NCI-H146 (cell line): ENCODE data around the gene IRF9.
"Not testable (repeated sequence)": the region's sequence is repeated elsewhere in the genome, so short reads cannot be mapped to it uniquely, and the experiment has no call there.

Source experiments
- DNase-seq: peaks from one replicate; lab custom pipeline; 2025; lab: John Stamatoyannopoulos, UW

IRF9 gene

DNA sequence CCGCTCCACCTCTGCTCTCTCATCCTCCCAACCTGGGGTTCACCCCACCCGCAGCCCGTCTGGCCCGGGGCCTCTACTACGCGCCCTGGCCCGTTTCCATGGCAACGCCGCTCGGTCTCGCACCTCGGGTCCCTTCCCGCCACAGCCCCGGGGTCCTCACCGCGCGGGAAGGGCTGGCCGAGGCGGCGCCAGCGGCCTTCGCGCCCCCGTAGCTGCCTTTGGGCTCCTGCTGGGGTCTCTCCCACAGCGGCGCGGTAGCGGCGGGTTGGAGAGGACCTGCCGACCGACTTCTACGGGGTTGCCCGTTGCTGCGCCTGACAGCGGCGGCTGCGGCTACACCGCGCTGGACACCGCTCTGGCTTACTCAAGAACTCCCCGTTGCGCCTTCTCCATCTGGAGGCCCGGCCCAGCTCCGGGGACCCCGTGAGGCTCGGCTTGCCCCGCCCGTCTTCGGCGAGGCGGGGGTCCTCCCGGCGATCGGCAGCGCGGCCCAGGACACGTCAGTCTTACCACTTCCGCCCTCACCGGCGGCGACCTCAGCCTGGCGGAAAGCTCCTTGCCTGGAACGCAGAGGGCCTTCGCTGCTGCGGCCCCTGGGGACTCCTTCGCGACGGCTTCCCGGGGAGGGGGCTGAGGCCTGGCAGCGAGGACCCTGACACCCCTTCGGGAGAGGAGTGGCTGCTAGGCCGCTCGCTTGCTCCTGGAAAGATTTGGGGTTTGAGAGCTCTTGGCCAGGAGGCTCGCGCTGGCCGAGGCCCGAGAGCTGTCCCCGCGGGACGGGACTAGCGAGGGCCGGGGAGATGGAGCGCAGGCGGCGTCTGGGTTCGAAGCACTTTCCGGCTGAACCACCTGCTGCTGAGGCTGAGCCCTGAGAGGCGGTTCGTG lies 34.4 kb downstream of the IRF9 start, which contains the start of gene TM9SF1:
TSS of gene TM9SF1 (minus strand) at position 256 of the 885 bp plus-strand sequence. CDS start 422 bp downstream, outside the sequence.
- DNase-seq, result peak; percentile 89

DNA sequence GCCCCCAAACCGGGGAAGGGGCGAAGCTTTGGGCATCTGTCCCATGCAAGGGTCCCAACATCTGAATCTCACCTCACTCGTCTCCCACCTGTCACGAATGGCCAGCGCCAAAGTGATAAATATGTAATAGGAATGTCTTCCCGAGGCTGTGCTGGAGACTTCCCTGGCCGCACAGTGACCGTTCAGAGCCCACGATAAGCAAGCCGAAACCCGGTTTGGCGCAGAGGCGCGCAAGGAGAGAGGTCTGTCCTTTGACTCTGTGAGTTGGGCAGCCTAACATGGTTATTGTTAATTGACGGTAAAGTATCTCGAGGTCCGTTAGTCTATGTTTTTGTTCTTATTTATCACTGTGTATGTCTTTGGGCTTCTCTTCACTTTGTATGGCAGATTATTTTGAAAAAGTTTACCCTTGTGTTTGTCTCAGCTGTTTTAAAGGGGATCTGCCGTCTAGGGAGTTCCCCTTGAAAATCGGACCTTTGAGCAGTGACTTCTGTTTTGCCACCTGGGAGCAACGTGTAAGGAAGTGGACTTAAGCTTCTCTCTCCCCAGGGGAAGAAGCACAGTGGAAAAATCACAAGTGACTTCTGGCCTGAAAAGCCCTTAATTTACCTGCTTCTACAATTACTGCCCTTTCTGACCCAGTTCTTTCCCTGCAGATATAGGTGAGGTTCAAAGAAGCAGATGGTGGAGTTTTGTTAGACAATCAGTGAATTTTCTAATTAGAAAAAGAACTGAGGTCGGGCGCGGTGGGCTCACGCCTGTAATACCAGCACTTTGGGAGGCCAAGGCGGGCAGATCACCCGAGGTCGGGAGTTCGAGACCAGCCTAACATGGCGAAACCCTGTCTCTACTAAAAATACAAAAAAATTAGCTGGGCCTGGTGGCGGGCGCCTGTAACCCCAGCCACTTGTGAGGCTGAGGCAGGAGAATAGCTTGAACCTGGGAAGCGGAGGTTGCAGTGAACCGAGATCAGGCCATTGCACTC lies 35.3 kb downstream of the IRF9 start:
- peak; percentile 39 for DNase-seq

DNA sequence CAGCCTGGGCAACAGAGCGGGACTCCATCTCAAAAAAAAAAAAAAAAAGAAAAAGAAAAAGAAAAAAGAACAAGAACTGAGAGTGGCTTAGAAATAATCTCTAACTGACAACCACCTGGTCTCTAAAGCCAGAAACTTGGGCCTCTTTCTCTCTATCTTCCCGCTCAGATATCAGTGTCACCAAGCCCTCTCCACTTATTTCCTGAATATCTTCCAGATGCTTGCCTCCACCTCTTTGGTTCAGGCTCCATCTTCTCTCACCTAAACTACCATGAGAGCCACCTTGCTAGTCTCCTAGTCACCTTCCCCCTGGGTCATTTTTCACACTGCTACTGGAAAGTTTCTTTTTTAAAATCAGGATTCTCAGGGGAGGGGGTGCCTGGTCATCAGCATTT lies 36.0 kb downstream of the IRF9 start:
- DNase-seq, result no peak

DNA sequence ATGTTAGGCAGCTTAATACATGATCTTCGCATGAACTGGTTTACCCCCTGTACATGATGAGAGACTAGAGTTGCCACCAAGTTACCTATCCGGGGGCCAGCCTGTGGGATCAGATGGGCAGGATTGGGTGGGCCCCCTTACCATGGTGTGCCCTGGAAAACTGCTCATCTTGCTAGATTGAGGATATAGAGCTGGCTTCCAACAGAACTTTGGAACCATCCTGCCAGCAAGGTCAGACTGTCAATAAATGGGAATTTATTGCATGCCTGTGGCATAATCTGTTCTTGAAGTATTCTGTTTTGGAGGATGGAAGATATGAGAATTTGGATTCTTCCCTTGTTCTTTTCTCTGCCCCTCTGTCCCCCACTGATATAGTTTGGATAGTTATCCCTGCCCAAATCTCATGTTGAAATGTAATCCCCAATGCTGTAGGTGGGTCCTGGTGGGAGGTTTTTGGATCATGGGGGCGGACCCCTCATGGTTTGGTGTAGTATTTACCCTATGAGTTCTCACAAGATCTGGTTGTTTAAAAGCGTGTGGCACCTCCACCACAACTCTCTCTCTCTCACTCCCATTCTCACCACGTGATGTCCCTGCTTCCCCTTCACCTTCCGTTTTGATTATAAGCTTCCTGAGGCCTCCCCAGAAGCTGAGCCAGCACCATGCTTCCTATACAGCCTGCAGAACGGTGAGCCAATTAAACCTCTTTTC lies 37.9 kb downstream of the IRF9 start:
- no peak for DNase-seq

DNA sequence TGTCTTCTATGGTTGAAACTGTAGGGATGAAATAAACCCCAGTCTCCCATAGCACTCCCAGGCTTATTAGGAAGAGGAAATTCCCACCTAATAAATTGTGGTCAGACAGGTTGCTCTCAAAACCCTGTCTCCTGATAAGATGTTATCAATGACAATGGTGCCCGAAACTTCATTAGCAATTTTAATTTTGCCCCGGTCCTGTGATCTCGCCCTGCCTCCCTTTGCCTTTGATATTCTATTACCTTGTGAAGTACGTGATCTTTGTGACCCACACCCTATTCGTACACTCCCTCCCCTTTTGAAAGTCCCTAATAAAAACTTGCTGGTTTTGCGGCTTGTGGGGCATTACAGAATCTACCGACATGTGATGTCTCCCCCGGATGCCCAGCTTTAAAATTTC lies 41.5 kb downstream of the IRF9 start:
- DNase-seq, result not testable (repeated sequence)

DNA sequence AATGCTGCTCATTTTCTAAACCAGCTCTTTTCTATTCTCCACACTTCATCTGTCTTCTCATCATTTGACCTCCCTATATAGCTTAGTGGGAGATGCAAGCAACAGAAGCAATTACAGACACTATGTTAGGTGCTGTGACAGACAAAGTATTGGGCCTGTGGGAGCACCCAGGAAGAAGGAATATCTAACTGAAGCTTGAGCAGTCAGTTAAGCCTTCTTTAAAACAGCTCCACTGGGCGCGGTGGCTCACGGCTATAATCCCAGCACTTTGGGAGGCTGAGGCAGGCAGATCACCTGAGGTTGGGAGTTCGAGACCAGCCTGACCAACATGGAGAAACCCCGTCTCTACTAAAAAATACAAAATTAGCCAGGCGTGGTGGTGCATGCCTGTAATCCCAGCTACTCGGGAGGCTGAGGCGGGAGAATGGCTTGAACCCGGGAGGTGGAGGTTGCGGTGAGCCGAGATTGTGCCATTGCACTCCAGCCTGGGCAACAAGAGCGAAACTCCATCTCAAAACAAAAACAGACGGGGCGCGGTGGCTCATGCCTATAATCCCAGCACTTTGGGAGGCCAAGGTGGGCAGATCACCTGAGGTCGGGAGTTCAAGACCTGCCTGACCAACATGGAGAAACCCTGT lies 42.3 kb downstream of the IRF9 start:
- not testable (repeated sequence) for DNase-seq

DNA sequence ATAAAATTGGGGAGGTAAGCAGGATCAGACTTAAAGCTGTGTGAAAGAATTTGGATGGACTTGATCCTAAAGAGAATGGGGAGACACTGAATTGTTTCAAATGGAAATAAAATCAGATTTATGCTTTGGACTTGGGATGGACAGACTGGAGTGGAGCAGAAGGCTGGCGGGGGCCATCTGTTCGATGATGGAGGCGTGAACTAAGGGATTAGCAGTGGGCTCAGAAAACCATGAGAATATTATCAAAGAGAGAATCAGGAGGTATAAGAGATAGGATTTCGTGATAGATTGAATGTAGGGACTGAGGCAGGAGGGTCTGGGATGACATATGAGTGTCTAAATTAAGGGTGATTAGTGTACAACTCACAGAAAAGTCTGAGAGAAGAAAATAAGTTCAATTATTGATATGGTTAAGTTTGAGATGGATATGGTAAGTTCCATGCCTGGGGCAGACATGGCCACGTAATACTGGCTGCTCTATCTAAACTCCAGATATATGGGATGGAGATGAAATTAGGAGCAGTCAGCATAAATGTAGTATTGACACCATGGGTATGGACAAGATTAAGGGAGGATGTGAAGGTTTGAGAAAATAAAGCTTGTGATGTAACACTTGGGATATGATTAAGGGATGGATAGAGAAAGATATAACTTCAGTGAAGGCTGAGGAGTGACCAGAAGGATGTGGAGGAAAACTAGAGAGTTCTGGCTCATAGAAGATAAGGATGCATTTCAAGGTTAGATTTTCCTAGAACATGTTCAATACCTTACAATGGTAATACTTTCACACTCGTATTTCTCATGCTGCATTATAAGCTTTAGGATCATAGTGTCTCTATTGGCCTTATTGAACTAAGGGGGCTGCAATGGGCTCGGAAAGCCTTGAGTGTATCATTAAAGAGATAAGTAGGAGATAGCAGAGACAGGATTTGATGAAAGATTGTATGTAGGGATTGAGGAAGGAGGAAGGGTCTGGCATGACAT lies 43.4 kb downstream of the IRF9 start:
- DNase-seq, result no peak

DNA sequence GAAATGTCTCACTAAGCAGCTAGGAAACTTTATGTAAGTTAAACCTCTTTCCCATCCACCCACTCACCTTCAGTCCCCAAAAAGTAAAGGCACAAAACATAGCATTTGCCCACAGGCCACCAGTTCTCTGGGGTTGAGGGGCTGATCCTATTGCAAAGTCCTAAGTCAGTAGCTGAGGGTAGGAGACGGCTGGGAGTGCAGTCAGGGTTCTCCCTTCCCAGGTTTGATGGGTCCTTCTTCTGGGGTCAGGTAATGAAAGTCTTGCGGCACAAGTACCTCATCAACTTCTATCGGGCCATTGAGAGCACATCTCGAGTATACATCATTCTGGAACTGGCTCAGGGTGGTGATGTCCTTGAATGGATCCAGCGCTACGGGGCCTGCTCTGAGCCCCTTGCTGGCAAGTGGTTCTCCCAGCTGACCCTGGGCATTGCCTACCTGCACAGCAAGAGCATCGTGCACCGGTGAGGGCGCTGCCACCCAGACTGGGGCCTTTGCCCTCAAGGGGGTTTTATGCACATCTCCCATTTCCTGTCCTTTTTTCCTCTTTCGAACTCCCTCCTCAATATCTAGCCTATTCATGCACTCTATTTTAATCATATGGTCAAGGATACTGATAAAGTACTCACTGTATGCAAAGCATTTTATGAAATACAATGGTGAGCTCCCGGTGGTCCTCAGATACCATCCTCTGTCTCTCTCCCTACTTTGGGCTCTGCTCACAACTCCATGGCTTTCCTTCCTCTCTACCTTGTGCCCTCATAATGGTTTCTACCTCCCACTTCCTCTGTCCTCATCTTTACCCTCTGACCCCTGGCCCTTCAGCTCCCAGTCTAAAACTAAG lies 45.4 kb downstream of the IRF9 start:
- no peak for DNase-seq

DNA sequence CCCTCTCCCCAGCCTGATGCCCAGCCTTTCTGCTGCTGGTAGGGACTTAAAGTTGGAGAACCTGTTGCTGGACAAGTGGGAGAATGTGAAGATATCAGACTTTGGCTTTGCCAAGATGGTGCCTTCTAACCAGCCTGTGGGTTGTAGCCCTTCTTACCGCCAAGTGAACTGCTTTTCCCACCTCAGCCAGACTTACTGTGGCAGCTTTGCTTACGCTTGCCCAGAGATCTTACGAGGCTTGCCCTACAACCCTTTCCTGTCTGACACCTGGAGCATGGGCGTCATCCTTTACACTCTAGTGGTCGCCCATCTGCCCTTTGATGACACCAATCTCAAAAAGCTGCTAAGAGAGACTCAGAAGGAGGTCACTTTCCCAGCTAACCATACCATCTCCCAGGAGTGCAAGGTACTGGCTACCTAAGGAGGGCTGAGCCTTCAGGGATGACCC lies 46.1 kb downstream of the IRF9 start:
- no peak for DNase-seq

DNA sequence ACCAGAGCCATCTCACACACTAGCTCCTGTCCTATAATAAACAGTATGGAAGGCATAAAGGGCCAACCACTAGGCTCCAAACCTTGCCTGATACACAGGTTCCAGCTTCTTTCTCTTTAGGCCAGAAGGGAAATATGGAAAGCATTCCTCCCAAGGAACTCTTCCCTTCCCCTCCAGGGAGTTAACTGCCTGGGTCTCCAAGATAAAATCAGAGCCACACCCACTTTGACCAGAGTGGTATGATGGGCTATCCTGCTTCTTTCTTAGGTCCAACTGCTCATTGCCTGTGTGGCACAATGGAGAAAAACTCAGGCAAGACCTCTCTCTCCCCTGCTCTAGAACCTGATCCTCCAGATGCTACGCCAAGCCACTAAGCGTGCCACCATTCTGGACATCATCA lies 46.6 kb downstream of the IRF9 start:
- DNase-seq, result no peak

DNA sequence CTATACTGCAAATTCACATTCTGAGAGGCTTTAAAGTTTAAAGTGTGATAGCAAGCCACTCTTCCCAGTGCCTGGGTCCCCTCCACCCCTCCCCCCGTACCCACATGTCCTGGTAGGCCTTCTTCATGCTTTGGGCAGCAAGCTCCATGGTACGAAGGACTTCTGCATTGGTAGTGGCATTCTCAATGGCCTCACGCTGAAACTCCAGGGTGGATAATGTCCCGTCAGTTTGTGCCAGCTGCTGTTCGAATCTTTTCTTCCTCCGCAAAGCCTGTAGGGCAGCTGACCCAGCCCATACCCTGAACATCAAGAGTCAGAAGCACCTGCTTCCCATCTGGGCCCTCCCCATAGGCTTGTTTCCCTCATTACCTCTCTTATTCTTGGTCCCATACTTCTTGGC lies 50.2 kb downstream of the IRF9 start:
- no peak for DNase-seq

DNA sequence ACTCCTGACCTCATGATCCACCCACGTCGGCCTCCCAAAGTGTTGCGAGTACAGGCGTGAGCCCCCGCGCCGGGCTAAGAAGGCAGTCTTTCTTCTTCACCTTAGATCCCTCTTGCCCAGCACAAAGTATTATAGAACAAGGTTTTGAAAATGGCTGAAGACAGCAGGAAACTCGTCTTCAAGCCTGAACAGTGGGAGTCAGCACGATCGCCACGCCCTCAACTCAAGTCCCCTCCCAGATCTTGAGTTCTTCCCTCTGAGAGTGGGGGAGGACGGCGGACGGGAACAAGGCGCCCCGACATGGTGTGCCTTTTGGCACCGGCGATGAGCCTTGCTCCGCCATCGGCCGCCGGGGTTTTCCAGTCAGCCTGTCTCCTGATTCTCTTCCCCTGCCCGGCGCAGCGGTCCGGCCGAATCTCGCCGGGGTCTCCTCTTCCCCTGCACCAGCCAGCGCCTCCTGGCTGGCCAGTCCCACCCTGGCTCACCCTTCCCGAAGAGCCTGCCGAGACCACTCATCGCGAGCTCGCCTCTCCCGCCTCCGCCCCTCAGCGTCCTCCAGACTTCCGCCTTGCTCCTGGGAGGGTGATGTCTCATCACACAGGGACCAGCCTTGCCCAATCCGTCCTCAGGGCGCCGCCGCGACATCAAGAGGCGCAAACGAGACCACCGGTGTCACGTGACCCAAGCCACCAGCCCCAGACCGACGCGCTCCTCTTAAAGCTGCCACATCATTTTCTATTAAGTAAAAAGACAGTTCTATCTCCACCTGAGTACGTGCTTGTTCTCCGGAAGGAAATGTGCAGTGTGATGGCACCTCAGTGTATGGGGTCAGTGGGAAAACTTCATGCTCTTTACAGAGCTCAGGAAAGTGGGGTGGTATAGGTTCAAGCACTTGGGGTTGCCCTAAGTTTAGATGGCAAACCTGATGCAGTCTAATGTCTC lies 52.1 kb downstream of the IRF9 start, which contains the start of gene CHMP4A:
TSS of gene CHMP4A (minus strand) at position 565 of the 942 bp plus-strand sequence. CDS start at position 516, 49 bp downstream.
- peak; percentile 97 for DNase-seq

DNA sequence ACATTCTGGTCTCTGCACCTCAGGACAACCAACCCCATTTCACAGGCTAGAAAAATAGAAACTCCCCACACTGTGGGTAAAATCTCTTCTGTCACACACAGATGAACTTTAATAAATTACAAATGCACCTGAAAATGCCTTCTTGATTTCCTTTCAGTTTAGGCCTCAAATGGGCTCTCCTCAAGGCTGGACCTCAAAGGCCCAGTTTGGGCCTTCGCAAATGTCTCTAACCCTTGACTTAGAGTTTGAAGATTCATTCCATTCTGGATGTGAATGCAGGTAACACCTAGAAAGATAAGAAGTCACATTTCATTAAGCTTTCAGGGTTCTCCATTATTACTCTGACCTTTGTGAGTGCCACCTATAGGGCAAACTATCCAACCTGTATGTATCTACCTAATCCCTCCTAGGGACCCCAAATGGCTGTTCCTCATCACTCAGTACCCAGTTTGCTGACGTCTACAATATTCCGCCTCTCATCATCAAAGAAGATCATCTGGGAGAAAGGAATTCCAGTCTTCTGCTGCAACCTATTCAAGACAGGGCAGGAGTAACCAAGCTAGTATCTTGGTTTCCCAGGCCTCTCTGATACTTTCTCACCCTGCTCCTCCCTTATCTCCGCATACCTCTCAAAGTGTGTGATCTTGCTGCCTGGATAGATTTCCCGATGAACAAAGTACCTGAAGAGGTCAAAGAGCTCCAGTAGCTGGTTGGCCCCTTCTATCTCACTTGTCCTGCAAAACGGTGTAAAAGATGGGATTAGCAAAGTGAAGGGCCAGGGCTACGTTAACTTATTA lies 53.0 kb downstream of the IRF9 start:
- DNase-seq, result no peak

DNA sequence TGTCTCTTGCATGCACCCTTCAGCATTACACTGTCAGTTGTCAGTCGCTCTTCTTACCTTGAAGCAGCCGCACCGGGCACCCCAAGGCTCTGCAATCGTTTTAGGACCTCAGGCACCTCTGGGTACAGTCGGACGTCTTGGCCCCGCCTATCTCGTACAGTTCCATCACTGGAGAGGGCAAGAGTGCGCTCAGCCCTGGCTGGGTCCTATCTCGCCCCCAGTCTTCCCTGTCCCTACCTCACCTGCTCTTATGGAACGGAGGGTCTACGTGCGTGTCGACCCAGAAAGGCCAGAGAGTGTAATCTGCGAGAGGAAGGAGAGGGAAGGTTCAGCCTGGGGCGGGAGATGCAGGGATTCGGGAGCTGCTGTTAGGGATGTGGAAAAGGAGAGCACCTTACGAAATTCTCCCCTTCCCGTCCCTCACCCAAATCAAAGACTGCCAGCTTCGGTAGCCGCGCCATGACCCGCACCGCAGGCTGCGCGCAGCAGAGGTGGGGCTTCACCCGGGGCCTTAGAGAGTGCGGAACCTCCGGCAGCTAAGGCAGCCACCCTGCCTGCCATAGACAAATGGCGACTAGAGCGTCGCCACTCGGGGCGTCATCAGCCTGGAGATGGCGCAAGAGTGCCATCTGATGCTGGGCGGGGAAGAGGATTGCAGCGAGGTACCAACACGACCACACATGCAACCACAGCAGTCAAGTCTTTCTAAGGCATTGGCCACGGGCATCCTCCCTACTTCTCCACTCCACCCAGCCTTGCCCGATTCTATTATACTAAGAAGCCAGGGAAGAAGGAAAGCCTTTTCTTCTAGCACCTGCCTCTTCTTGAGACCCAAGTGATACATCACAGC lies 54.7 kb downstream of the IRF9 start, which contains the start of gene MDP1:
TSS of gene MDP1 (minus strand) at position 572 of the 850 bp plus-strand sequence. CDS start at position 461, 111 bp downstream.
- DNase-seq, result peak; percentile 89
